Ovary (tissue), 9 donors: ENCODE data around the gene FAM131C. TPM values are rescaled to one million over a fixed set of nuclear protein-coding genes. Genes with fewer than 3 reads are reported as not detected.

ENCODE experiments used
- DNase-seq, 5 donors: peaks; one replicate each; pipeline ENCODE4 v3.0.0-alpha.2; 2019 to 2020
- H3K27ac ChIP-seq, 2 donors: fragments of 200-600 bp; one replicate each; pipeline versions ENCODE4 v1.5.1 to v1.8.0; 2019 to 2022
- H3K27me3 ChIP-seq: fragments of 200-600 bp; one replicate; pipeline ENCODE4 v1.8.0; 2022
- H3K36me3 ChIP-seq: fragments of 200-600 bp; sonication (generic); one replicate; pipeline ENCODE4 v1.5.1; 2019
- H3K4me1 ChIP-seq: one replicate; pipeline ENCODE4 v1.8.1; 2013; ENCODE audit warnings: mild to moderate bottlenecking, moderate library complexity; ENCODE audit not compliant: insufficient read depth
- H3K4me3 ChIP-seq: fragments of 200-600 bp; sonication (generic); one replicate; pipeline ENCODE4 v1.5.1; 2017
- H3K9me3 ChIP-seq, 2 donors: fragments of 200-600 bp in 1 of 2; sonication (generic) in 1 of 2; one replicate each; pipeline versions ENCODE4 v1.5.1 to v1.8.1; 2013 to 2019; ENCODE audit warnings: mild to moderate bottlenecking in 1 of 2, moderate library complexity in 1 of 2
- EP300 ChIP-seq: sonication (generic); formaldehyde crosslinking; IDR thresholded peaks from one replicate; pipeline ENCODE4 v1.6.1; 2017; ENCODE audit warnings: antibody characterized with exemption
- POLR2A ChIP-seq: fragments of 450-650 bp; IDR thresholded peaks from one replicate; pipeline ENCODE4 v1.6.1; 2017; ENCODE audit warnings: antibody characterized with exemption, mild to moderate bottlenecking, moderate library complexity
- WGBS, 3 donors: extraction: QIAGEN DNeasy Blood & Tissue Kit in 1 of 3; methylation state at CpG; one replicate each; pipeline versions ENCODE4 v1.1.5 to v1.1.7; 2013 to 2017; 5-methylcytosine and 5-hydroxymethylcytosine counted together
- intact Hi-C, 4 donors: fragments of 100-400 bp; cut with DNase I; formaldehyde crosslinking; loops; one replicate each; pipeline versions ENCODE4 v1.11.0 to v1.15.1; 2022 to 2023
- polyA plus RNA-seq, 2 donors: library from polyadenylated mRNA; stranded (reverse); fragments of 200-250 nt in 1 of 2; fragments of 350-450 nt in 1 of 2; fragmentation: Illumina TruSeq in 1 of 2; extraction: RNeasy Lipid Tissue Mini Kit (QIAGEN cat#74804) in 1 of 2; gene quantifications; one replicate each; pipeline ENCODE4 v1.2.3, GENCODE V29; 2013 to 2014
- total RNA-seq, 7 donors: library from RNA; depleted of rRNA in 2 of 7; stranded (reverse); fragments of >200 nt in 2 of 7; fragmentation: NEBNext Ultra II Directional in 3 of 7; extraction: Animal tissue kit (Norgen Biotek cat#: 25700) in 3 of 7; gene quantifications; one replicate each; pipeline versions ENCODE4 v1.1.0 to v1.2.4, GENCODE V29; 2016 to 2023
- TF ChIP-seq, protein P1 (sequence below), 3 donors: fragments of 450-650 bp in 2 of 3; fragments of 200-600 bp in 1 of 3; IDR thresholded peaks; one replicate each; pipeline versions ENCODE4 v1.5.1 to v1.8.0; 2016 to 2022; ENCODE audit warnings: antibody characterized with exemption in 3 of 3, mild to moderate bottlenecking in 1 of 3
- donor health status: DM: no; HTN: no; CAD: no; lungs with moderate emphysema.
- donor health status: DM: no; HTN: no; CAD: no.
- donor health status: Bipolar disorder and iron deficiency.
- donor health status: DM: yes; HTN: yes; CAD: no.
- donor health status: DM: no; HTN: no; CAD: no.
- donor health status: DM: yes; HTN: yes; CAD: no.

FAM131C gene
- total and polyA plus RNA-seq, 9 donors, result 0.10 to 1.3 (median 0.30) TPM; not detected in 1

DNA sequence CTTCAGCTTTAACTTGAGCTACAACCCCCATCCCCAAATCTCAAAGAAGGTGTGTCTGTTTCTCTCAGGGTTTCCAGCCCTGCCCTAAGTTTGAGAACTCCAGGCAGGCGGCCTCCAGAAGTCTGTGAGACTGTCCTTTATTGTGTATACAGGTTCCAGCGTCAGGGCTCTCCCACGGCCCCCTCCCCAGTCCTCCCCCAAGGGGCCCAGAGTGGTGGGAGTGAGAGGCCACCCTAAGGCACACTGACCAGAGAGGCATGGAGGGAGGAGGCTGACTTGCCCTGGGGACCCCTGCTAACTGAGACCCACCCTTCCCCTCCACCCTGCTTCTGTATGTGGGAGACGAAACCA, 59.6 kb downstream of the FAM131C start:
- peak overlapping the region; percentile 94 to 98 for H3K27ac ChIP-seq
- H3K36me3 ChIP-seq, result no peaks in the 10 kb centered on the region
- peaks cover 22% of the 10 kb centered on the region for H3K4me1 ChIP-seq
- 53 to 71% (median 68%) methylated on average over 4 of the region's 4 CpGs for WGBS, 3 donors
- DNase-seq, result peak in 3 of 5 donors; percentile 42 to 52 (median 47)
- no peak overlapping the region for H3K4me3 ChIP-seq
- TF ChIP-seq EP300, result no peak
- TF ChIP-seq POLR2A, result no peak
- TF ChIP-seq, protein P1, sequence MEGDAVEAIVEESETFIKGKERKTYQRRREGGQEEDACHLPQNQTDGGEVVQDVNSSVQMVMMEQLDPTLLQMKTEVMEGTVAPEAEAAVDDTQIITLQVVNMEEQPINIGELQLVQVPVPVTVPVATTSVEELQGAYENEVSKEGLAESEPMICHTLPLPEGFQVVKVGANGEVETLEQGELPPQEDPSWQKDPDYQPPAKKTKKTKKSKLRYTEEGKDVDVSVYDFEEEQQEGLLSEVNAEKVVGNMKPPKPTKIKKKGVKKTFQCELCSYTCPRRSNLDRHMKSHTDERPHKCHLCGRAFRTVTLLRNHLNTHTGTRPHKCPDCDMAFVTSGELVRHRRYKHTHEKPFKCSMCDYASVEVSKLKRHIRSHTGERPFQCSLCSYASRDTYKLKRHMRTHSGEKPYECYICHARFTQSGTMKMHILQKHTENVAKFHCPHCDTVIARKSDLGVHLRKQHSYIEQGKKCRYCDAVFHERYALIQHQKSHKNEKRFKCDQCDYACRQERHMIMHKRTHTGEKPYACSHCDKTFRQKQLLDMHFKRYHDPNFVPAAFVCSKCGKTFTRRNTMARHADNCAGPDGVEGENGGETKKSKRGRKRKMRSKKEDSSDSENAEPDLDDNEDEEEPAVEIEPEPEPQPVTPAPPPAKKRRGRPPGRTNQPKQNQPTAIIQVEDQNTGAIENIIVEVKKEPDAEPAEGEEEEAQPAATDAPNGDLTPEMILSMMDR (IDR thresholded peaks at IDR 0.05), result no peak
- intact Hi-C loops, result loop anchor here in 2 of 4 donors (5.0 kb wide), 2 partner anchors 38 to 168 kb away; no protein-coding TSS in a partner anchor
- H3K27me3 ChIP-seq, result no peaks in the 10 kb centered on the region
- no peaks in the 10 kb centered on the region for H3K9me3 ChIP-seq

DNA sequence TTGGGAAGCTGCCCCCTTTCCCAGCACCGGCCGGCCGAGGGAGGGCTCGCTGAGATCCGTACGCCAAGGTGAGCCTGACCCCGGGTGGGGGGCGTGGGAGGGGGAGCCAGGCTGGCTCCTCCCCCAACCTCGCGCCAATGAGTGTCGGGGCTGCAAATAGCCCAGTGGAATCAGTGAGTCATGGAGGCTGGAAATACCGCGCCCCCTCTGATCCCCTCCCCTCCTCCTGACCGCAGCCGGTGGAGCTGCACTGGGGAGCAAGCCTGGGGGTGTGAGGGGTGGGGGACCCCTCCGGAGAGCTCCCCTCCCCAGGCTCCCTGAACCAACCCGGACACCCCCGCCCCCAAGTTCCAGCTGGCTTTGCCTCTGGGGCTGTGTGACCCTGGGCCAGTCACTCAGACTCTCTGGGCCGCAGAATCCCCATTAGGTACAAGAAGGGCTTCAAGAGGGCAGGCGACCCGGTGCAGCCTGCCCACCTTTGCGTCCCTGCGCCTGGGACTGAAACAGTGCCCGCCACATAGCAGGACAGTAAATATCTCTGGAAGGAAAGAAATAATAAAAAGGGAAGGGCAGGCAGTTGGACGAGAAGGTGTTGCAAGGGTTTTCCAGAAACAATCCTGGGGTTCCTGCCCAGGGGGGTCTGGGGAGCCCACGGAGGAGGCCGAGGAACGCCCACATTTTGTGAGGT, 60.1 kb downstream of the FAM131C start:
- WGBS, 3 donors, result 9 to 20% (median 16%) methylated on average over 22 to 28 of the region's 28 CpGs
- Histone ChIP-seq H3K9me3 (no peaks in the 10 kb centered on the region), H3K4me1 (peaks cover 17% of the 10 kb centered on the region), H3K36me3 (no peaks in the 10 kb centered on the region), H3K27ac (peak overlapping the region; percentile 94 to 98), H3K4me3 (peak overlapping the region; percentile 49), H3K27me3 (no peaks in the 10 kb centered on the region)
- TF ChIP-seq POLR2A (no peak), EP300 (peak; percentile 49)
- TF ChIP-seq, protein P1 (IDR thresholded peaks at IDR 0.05), result no peak
- intact Hi-C loops, result loop anchor here in 2 of 4 donors (5.0 kb wide), 2 partner anchors 39 to 169 kb away; no protein-coding TSS in a partner anchor
- peak; percentile 87 to 90 (median 89) for DNase-seq

DNA sequence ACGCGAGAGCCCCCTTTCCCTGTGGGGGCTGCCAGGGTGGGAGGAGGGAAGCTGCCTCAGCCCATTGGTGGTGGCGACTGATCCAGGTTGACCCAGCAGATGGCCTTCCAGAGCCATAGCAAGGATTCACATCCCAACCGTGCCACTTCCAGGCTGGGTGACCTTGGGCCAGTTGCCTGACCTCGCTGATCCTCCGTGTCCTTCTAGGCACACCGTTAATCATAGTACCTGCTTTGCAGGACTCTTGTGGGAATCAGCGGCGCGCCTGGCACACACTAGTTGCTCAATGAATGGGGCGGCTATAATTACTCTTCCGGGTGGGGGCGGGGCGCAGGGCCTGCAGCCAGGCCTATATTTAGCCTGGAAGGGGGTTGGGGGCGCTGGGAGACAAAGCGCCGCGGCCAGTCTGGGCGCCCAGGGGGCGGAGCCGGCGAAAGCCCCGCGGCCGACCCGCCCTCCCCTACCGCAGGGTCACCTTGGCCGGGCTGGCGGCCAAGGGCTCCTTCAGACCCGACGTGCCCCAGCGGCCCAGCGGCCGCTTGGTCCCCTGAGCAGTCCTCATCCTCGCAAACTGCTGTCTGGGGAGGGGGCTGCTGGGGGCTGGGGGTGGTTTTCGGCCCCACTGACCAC, 60.7 kb downstream of the FAM131C start:
- intact Hi-C loops, result loop anchor here in 2 of 4 donors (5.0 kb wide), 2 partner anchors 40 to 170 kb away; no protein-coding TSS in a partner anchor
- no peak for TF ChIP-seq EP300
- WGBS, 3 donors, result 2 to 8% (median 5%) methylated on average over 16 to 36 of the region's 36 CpGs

DNA sequence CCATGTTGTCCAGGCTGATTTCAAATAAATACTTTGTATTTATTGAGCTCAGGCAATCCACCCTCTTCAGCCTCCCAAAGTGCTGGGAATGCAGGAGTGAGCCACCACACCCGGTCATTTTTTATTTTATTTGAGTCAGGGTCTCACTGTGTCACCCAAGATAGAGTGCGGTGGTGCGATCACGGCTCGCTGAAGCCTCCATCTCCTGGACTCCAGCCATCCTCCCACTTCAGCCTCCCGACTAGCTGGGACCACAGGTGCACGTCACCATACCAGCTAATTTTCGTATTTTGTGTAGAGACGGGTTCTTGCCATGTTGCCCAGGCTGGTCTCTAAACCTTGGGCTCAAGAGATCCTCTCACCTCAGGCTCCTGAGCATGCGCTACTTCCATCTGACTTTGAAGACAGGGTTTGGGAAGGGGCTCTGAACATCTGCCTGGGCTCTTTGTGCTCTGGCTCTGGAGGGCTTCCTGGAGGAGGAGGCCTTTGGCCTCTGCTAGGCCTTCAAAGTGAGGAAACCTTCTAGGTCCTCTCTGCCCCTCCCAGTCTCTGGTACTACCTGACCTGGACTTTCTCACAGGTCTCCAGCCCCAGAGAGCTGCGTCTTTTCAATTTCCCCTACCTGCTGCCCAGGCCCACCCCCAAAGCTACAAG, 61.4 kb downstream of the FAM131C start:
- TF ChIP-seq EP300, result no peak
- TF ChIP-seq POLR2A, result no peak
- TF ChIP-seq, protein P1 (IDR thresholded peaks at IDR 0.05), result no peak
- 87 to 90% (median 89%) methylated on average over 11 of the region's 11 CpGs for WGBS, 3 donors
- Histone ChIP-seq H3K4me3 (no peak overlapping the region), H3K36me3 (no peaks in the 10 kb centered on the region), H3K27ac (peak overlapping the region; percentile 94 to 98), H3K4me1 (peaks cover 11% of the 10 kb centered on the region), H3K27me3 (no peaks in the 10 kb centered on the region), H3K9me3 (no peaks in the 10 kb centered on the region)
- intact Hi-C loops, result loop anchor here in 2 of 4 donors (2.0 to 5.0 kb wide), 3 partner anchors 40 to 170 kb away; no protein-coding TSS in a partner anchor
- DNase-seq, result peak in 2 of 5 donors; percentile 40 to 42

More for the DNA sequence above, 60.7 kb downstream of the FAM131C start:
- Histone ChIP-seq H3K4me3 (peak overlapping the region; percentile 49), H3K27me3 (no peaks in the 10 kb centered on the region), H3K27ac (peak overlapping the region; percentile 94 to 98), H3K36me3 (no peaks in the 10 kb centered on the region), H3K9me3 (no peaks in the 10 kb centered on the region), H3K4me1 (peaks cover 17% of the 10 kb centered on the region)
- DNase-seq, result peak; percentile 84 to 90 (median 86)
